ENCODE measurements around the gene TAB3. TPM values are rescaled to one million over a fixed set of nuclear protein-coding genes. Genes with fewer than 3 reads are reported as not detected.
A peak's percentile ranks its signal among the peaks of the same experiment; 100 is the strongest.

Gene TAB3
- total RNA-seq, 1 donor from 2014 or later = 39.1 TPM

GRCh38 chrX:30898886-30899285, 9.8 kb upstream of the TAB3 start:
- no peak for DNase-seq (ENCODE audit: low spot score, unreplicated experiment)
- no peak overlapping the region for H3K27ac Mint-ChIP-seq
- no peaks in the 10 kb centered on the region for H3K27me3 Mint-ChIP-seq
- H3K4me1 Mint-ChIP-seq (ENCODE audit: low read depth) = no peaks in the 10 kb centered on the region
- no peak overlapping the region for H3K4me3 Mint-ChIP-seq (ENCODE audit: low read depth)
- TF ChIP-seq, protein P1, sequence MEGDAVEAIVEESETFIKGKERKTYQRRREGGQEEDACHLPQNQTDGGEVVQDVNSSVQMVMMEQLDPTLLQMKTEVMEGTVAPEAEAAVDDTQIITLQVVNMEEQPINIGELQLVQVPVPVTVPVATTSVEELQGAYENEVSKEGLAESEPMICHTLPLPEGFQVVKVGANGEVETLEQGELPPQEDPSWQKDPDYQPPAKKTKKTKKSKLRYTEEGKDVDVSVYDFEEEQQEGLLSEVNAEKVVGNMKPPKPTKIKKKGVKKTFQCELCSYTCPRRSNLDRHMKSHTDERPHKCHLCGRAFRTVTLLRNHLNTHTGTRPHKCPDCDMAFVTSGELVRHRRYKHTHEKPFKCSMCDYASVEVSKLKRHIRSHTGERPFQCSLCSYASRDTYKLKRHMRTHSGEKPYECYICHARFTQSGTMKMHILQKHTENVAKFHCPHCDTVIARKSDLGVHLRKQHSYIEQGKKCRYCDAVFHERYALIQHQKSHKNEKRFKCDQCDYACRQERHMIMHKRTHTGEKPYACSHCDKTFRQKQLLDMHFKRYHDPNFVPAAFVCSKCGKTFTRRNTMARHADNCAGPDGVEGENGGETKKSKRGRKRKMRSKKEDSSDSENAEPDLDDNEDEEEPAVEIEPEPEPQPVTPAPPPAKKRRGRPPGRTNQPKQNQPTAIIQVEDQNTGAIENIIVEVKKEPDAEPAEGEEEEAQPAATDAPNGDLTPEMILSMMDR (IDR thresholded peaks at IDR 0.05; ENCODE audit: unreplicated experiment) = no peak
- no peaks in the 10 kb centered on the region for H3K36me3 Mint-ChIP-seq (ENCODE audit: insufficient read depth)
- peaks cover 16% of the 10 kb centered on the region for H3K9me3 Mint-ChIP-seq (ENCODE audit: low read depth)

- no peak for DNase-seq (ENCODE audit: low spot score, unreplicated experiment)
- Mint-ChIP-seq H3K4me1 (ENCODE audit: low read depth) (no peaks in the 10 kb centered on the region), H3K36me3 (ENCODE audit: insufficient read depth) (no peaks in the 10 kb centered on the region), H3K27me3 (peaks cover 6% of the 10 kb centered on the region), H3K4me3 (ENCODE audit: low read depth) (no peak overlapping the region), H3K27ac (no peak overlapping the region), H3K9me3 (ENCODE audit: low read depth) (peaks cover 24% of the 10 kb centered on the region)
- TF ChIP-seq, protein P1 (IDR thresholded peaks at IDR 0.05; ENCODE audit: unreplicated experiment) = no peak
Observed at GRCh38 chrX:30895370-30895769, 6.3 kb upstream of the TAB3 start.

DNA sequence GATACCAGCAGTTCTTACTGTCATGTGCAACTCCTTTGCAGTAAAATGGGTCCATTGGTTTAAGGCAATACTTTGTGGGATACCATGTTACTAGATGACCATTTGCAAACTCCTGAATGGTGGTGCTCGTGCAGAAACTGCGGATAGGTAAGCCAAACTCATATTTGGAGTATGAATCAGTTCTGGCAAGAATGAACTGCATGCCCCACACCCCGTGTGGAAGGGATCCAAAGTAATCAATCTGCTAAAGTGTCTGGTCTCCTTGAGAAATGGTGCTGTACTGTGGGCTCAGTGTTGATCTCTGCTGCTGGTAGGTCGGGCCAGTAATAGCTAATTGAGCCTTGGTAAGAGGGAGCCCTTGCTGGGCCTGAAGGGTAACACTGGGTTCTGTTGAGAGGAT, 4.2 kb upstream of the TAB3 start:
- Mint-ChIP-seq H3K27ac (no peak overlapping the region), H3K36me3 (ENCODE audit: insufficient read depth) (no peaks in the 10 kb centered on the region), H3K27me3 (peaks cover 6% of the 10 kb centered on the region), H3K4me3 (ENCODE audit: low read depth) (no peak overlapping the region), H3K4me1 (ENCODE audit: low read depth) (peaks cover 1% of the 10 kb centered on the region), H3K9me3 (ENCODE audit: low read depth) (peaks cover 20% of the 10 kb centered on the region)
- TF ChIP-seq, protein P1 (IDR thresholded peaks at IDR 0.05; ENCODE audit: unreplicated experiment) = no peak
- DNase-seq (ENCODE audit: low spot score, unreplicated experiment) = no peak

- Mint-ChIP-seq H3K9me3 (ENCODE audit: low read depth) (peaks cover 20% of the 10 kb centered on the region), H3K27ac (no peak overlapping the region), H3K4me1 (ENCODE audit: low read depth) (peaks cover 5% of the 10 kb centered on the region), H3K4me3 (ENCODE audit: low read depth) (no peak overlapping the region), H3K27me3 (peaks cover 6% of the 10 kb centered on the region), H3K36me3 (ENCODE audit: insufficient read depth) (no peaks in the 10 kb centered on the region)
- no peak for DNase-seq (ENCODE audit: low spot score, unreplicated experiment)
- TF ChIP-seq, protein P1 (IDR thresholded peaks at IDR 0.05; ENCODE audit: unreplicated experiment) = no peak
Observed at GRCh38 chrX:30892591-30892990, 3.5 kb upstream of the TAB3 start.

DNA sequence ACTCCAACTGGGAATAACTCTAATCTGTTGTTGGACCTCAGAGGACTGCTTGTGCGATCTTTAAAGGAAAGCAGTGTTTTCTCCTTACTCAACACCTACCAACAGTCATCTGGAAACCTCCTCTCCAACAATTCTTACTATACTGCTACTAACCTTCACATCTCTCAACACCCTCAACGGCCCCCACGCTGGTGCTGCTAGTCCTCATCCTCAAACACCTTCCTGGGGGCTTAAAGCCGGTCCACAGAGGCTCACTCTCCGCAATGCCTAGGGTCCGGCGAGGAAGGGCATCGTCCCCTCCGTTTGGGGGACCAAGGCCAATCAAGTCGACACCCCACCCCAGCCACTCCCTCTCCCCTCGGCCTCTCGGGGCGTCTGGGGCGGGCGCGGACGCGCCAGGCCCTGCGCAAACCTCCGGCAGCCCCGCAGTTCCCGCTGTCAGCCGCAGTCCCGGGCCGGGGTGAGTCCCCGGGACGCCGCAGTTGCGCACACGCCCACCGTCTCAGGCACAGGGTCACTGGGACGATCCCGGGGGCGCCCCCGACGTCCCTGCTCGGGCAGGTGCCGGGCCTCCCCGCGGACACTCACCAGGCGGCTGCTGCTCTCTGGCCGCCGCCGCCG, 418 bp downstream of the TAB3 start:
- Mint-ChIP-seq H3K27ac (peak overlapping the region; percentile 88), H3K4me3 (ENCODE audit: low read depth) (peak overlapping the region; percentile 86), H3K36me3 (ENCODE audit: insufficient read depth) (no peaks in the 10 kb centered on the region), H3K9me3 (ENCODE audit: low read depth) (peaks cover 10% of the 10 kb centered on the region), H3K4me1 (ENCODE audit: low read depth) (peaks cover 31% of the 10 kb centered on the region), H3K27me3 (peaks cover 6% of the 10 kb centered on the region)
- TF ChIP-seq, protein P1 (IDR thresholded peaks at IDR 0.05; ENCODE audit: unreplicated experiment) = no peak
- no peak for DNase-seq (ENCODE audit: low spot score, unreplicated experiment)

Data from progenitor cell of endocrine pancreas (in vitro differentiated cells).